ENCODE data around the gene RPS15. TPM values are rescaled to one million over a fixed set of nuclear protein-coding genes. Genes with fewer than 3 reads are reported as not detected.
A peak's percentile ranks its signal among the peaks of the same experiment; 100 is the strongest.

Gene RPS15
- total RNA-seq (1,000 to 10,000 TPM; 1,485 to 1,540 TPM), polyA plus RNA-seq (2,756 TPM)

DNA sequence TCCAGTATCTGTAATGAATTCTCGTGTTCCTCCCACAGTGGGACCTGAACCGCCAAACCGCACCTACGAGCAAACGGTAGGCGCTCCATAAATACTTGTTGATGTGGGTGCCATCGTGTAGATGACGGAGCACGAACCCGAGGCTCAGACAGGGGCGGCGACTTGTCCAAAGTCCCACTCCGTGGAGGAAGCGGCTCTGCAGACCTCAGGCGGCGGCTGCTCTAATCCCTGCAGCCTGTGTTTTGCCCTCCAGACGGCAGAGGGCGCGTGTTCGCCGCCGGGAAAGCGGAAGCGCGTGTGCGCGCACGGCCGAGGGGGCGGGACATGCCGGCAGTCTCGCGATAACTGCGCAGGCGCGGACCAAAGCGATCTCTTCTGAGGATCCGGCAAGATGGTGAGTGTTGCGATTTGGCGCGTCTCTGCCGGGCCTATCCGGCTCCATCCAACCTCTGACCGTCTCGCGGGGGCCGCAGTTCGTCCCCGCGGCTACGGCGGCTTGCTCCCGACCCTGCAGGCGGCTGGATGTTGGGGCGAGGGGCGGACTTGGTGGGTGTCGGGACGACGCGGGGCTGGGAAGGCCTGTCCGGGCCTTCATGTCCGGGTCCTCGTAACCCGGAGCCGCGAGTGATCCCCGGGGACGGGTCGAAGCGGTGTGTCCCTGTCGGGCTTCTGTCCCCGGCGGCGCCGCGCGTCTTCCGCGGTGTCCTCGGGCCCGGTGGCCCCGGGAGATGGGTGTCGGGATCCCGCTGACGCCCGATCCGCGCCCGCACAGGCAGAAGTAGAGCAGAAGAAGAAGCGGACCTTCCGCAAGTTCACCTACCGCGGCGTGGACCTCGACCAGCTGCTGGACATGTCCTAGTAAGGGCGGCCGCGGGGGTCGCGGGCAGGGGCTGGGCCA is at the start of gene RPS15:
TSS of gene RPS15 (plus strand) at position 362 of the 898 bp plus-strand sequence. CDS start at position 392, 30 bp downstream.
- ChIA-PET CTCF (interaction anchor here (0.9 to 2.0 kb wide), 2 partner anchors 29 to 55 kb away, joined by 3 to 8 read pairs; no protein-coding TSS in a partner anchor), POLR2A (interaction anchor here (0.8 to 1.0 kb wide), 3 partner anchors 16 to 35 kb away, joined by 4 to 7 read pairs (median 4); no protein-coding TSS in a partner anchor)
- H3K36me3 ChIP-seq (ENCODE audit: insufficient read depth, low read length): peaks cover 22% of the 10 kb centered on the region
- Mint-ChIP-seq H3K27me3 (no peaks in the 10 kb centered on the region), H3K27ac (peak within 1 kb of the TSS; percentile 96 to 100 (median 98)), H3K4me3 (peak within 1 kb of the TSS; percentile 96 to 100 (median 97)), H3K36me3 (peaks cover 3 to 61% (median 6%) of the 10 kb centered on the region in 3 donors), H3K9me3 (no peaks in the 10 kb centered on the region), H3K4me1 (peaks cover 23 to 35% (median 30%) of the 10 kb centered on the region in 3 donors)
- peak; percentile 94 to 98 (median 95) for DNase-seq
- no peaks in the 10 kb centered on the region for H3K27me3 ChIP-seq (ENCODE audit: insufficient read depth, low read length, poor library complexity, severe bottlenecking)
- no peaks in the 10 kb centered on the region for H3K9me3 ChIP-seq (ENCODE audit: low read length)
- H3K4me1 ChIP-seq (ENCODE audit: insufficient read depth, low read length): peaks cover 27% of the 10 kb centered on the region
- peak within 1 kb of the TSS; percentile 91 for H3K27ac ChIP-seq (ENCODE audit: low read depth, low read length)
- peak within 1 kb of the TSS; percentile 89 for H3K4me3 ChIP-seq (ENCODE audit: low read length)

DNA sequence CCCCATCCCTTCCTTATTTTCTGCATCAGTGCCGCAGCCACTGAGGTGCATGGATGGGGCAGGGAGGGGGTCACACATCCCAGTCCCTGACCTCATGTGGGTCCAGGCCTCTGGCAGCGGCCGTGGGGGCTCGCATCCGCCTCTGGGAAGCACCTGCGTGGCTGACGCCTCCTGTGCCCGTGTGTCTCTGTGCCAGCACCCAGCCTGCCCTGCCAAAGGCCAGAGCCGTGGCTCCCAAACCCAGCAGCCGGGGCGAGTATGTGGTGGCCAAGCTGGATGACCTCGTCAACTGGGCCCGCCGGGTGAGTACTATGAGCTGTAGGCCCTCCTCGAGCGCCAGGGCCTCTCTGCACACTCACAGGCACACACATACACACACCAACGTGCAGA is 49.6 kb upstream of the RPS15 start:
- peak overlapping the region in 1 of 8 donors; percentile 68 for H3K27ac Mint-ChIP-seq
- no peaks in the 10 kb centered on the region for H3K27me3 ChIP-seq (ENCODE audit: insufficient read depth, low read length, poor library complexity, severe bottlenecking)
- H3K9me3 Mint-ChIP-seq: peaks cover 0 to 2% (median 0%) of the 10 kb centered on the region in 5 donors
- no peaks in the 10 kb centered on the region for H3K9me3 ChIP-seq (ENCODE audit: low read length)
- POLR2A ChIA-PET: no interaction called here
- no peak overlapping the region for H3K4me3 ChIP-seq (ENCODE audit: low read length)
- H3K4me1 Mint-ChIP-seq: peaks cover 6 to 20% (median 9%) of the 10 kb centered on the region in 3 donors
- no peak overlapping the region for H3K27ac ChIP-seq (ENCODE audit: low read depth, low read length)
- peaks cover 0 to 57% (median 3%) of the 10 kb centered on the region in 3 donors for H3K36me3 Mint-ChIP-seq
- CTCF ChIA-PET: no interaction called here
- DNase-seq: no peak
- peak overlapping the region in 1 of 7 donors; percentile 50 for H3K4me3 Mint-ChIP-seq
- peaks cover 10% of the 10 kb centered on the region for H3K36me3 ChIP-seq (ENCODE audit: insufficient read depth, low read length)
- H3K4me1 ChIP-seq (ENCODE audit: insufficient read depth, low read length): peaks cover 7% of the 10 kb centered on the region
- peaks cover 0 to under 1% of the 10 kb centered on the region in 2 donors for H3K27me3 Mint-ChIP-seq

DNA sequence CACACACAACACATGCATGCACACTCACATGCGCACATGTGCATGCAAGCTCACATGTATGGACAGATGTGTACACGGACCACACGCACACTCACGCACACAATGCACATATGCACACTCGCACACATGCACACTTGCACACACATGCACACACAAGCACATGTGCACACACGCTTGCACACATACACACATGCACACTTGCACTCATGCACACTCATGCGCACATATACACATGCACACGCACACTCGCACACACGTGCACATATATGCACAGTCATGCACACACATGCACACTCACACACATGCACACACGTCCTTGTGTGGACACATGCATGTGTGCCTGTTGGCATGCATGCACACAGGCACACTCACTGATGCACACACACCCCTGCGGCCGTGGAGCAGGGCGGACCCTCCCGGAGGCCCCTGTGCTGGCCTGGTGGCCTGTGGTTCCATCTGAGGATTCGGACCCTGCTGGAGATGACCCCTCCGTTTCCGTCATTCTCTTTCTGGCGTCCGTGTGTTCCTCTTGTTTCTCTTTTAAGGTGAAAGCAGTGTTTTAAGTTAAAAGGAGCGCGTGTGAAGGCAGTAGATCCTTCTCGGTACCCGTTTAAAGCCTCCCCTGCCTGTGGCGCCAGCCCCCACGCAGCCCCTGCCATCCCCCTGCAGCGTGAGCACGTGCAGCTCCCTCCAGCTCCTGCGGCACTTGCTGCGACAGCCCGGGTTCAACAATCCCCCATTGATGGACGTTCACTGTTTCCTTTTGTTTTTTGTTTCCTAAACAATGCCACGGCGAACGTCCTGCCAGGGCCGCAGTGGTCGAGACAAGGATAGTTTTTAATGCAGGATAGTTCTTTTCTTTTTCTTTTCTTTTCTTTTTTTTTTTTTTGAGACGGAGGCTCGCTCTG is 48.9 kb upstream of the RPS15 start:
- Histone ChIP-seq H3K36me3 (ENCODE audit: insufficient read depth, low read length) (peaks cover 10% of the 10 kb centered on the region), H3K4me1 (ENCODE audit: insufficient read depth, low read length) (peaks cover 7% of the 10 kb centered on the region), H3K4me3 (ENCODE audit: low read length) (no peak overlapping the region), H3K27me3 (ENCODE audit: insufficient read depth, low read length, poor library complexity, severe bottlenecking) (no peaks in the 10 kb centered on the region), H3K27ac (ENCODE audit: low read depth, low read length) (no peak overlapping the region), H3K9me3 (ENCODE audit: low read length) (no peaks in the 10 kb centered on the region)
- no peak for DNase-seq
- Mint-ChIP-seq H3K9me3 (peaks cover 0 to 2% (median 0%) of the 10 kb centered on the region in 5 donors), H3K27ac (peak overlapping the region in 1 of 8 donors; percentile 68), H3K4me1 (peaks cover 5 to 18% (median 7%) of the 10 kb centered on the region in 3 donors), H3K36me3 (peaks cover 0 to 59% (median 3%) of the 10 kb centered on the region in 3 donors), H3K27me3 (no peaks in the 10 kb centered on the region), H3K4me3 (peak overlapping the region in 1 of 7 donors; percentile 50)
- CTCF ChIA-PET: no interaction called here
- POLR2A ChIA-PET: interaction anchor here (0.7 kb wide), 1 partner anchor 497 kb away, joined by 3 read pairs; no protein-coding TSS in a partner anchor

DNA sequence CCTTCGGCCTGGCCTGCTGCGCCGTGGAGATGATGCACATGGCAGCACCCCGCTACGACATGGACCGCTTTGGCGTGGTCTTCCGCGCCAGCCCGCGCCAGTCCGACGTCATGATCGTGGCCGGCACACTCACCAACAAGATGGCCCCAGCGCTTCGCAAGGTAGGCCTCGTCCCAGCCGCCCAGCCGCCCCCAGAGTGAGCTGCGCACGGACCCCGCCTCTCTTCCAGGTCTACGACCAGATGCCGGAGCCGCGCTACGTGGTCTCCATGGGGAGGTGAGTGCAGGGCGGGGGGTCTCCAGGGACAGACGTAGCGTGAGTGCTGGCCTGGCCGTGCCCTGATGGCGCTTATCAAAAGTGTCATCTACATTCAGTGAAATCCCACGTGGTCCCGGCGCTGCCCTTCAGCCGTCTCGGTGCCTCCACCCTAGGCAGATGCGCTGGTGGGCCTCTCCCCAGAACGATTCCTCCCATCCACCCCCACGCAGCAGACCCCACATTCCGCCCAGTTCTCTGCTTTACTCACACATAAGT is 47.2 kb upstream of the RPS15 start:
- CTCF ChIA-PET: no interaction called here
- no peaks in the 10 kb centered on the region for H3K9me3 ChIP-seq (ENCODE audit: low read length)
- H3K27me3 ChIP-seq (ENCODE audit: insufficient read depth, low read length, poor library complexity, severe bottlenecking): no peaks in the 10 kb centered on the region
- Mint-ChIP-seq H3K4me1 (peaks cover 0 to 11% (median 0%) of the 10 kb centered on the region in 3 donors), H3K27me3 (no peaks in the 10 kb centered on the region), H3K27ac (no peak overlapping the region), H3K36me3 (peaks cover 0 to 56% (median 3%) of the 10 kb centered on the region in 3 donors), H3K4me3 (peak overlapping the region in 1 of 7 donors; percentile 37), H3K9me3 (no peaks in the 10 kb centered on the region)
- POLR2A ChIA-PET: interaction anchor here (0.7 kb wide), 1 partner anchor 11 kb away, joined by 4 read pairs; no protein-coding TSS in a partner anchor
- H3K4me3 ChIP-seq (ENCODE audit: low read length): no peak overlapping the region
- H3K4me1 ChIP-seq (ENCODE audit: insufficient read depth, low read length): no peaks in the 10 kb centered on the region
- H3K27ac ChIP-seq (ENCODE audit: low read depth, low read length): no peak overlapping the region
- H3K36me3 ChIP-seq (ENCODE audit: insufficient read depth, low read length): peaks cover 10% of the 10 kb centered on the region
- no peak for DNase-seq

DNA sequence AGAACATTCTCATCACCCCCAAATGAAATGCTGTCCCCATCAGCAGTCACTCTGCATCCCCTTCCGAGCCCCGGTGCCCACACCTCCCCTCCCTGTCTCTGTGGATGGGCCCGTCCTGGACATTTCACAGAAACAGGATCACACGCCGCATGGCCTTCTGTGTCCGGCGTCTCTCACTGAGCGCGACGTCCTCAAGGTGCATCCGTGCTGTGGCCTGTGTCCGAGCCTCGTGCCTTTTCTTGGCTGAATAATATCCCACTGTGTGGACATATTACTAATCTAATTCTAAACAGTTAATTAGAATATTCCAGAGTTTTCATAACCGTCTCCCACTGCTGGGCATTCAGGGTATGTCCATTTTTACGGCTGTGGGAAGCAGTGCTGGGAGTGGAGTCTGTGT is 45.8 kb upstream of the RPS15 start:
- H3K9me3 ChIP-seq (ENCODE audit: low read length): no peaks in the 10 kb centered on the region
- DNase-seq: no peak
- H3K27me3 Mint-ChIP-seq: no peaks in the 10 kb centered on the region
- H3K9me3 Mint-ChIP-seq: no peaks in the 10 kb centered on the region
- peak overlapping the region in 3 of 8 donors; percentile 26 to 43 (median 41) for H3K27ac Mint-ChIP-seq
- H3K4me3 ChIP-seq (ENCODE audit: low read length): no peak overlapping the region
- no peak overlapping the region for H3K27ac ChIP-seq (ENCODE audit: low read depth, low read length)
- H3K27me3 ChIP-seq (ENCODE audit: insufficient read depth, low read length, poor library complexity, severe bottlenecking): no peaks in the 10 kb centered on the region
- ChIA-PET POLR2A (no interaction called here), CTCF (no interaction called here)
- peaks cover 0 to 49% (median 3%) of the 10 kb centered on the region in 3 donors for H3K36me3 Mint-ChIP-seq
- H3K4me3 Mint-ChIP-seq: no peak overlapping the region
- H3K36me3 ChIP-seq (ENCODE audit: insufficient read depth, low read length): peaks cover 10% of the 10 kb centered on the region
- H3K4me1 ChIP-seq (ENCODE audit: insufficient read depth, low read length): peaks cover 4% of the 10 kb centered on the region
- peaks cover 0 to 8% (median 0%) of the 10 kb centered on the region in 3 donors for H3K4me1 Mint-ChIP-seq

DNA sequence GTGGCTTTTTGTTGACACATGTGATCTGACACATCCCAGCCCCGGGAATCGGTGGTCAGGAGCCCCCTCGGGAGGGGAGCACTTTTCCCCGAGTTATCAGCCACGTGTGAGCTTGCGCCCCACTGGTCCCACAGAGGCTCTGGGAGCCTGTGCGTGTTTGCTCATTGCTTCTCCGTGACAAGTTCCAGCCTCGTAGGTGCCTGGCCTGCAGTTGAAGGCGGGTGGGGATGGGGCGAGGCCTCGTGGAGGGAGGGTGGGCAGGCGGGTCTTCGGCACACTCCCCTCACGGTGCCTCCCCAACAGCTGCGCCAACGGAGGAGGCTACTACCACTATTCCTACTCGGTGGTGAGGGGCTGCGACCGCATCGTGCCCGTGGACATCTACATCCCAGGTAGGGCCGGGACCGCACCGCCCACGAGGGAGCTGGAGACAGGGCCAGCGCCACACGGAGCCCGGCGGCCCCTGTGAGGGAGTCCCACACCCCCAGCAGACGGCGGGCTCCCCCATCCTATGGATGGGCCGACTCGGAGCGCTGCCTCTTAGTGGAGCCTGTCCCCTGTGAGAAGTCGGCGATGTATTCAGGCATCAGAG is 45.2 kb upstream of the RPS15 start:
- peaks cover 0 to 11% (median 0%) of the 10 kb centered on the region in 3 donors for H3K4me1 Mint-ChIP-seq
- Histone ChIP-seq H3K36me3 (ENCODE audit: insufficient read depth, low read length) (peaks cover 10% of the 10 kb centered on the region), H3K27me3 (ENCODE audit: insufficient read depth, low read length, poor library complexity, severe bottlenecking) (no peaks in the 10 kb centered on the region), H3K27ac (ENCODE audit: low read depth, low read length) (no peak overlapping the region), H3K9me3 (ENCODE audit: low read length) (no peaks in the 10 kb centered on the region), H3K4me1 (ENCODE audit: insufficient read depth, low read length) (peaks cover 4% of the 10 kb centered on the region), H3K4me3 (ENCODE audit: low read length) (no peak overlapping the region)
- H3K4me3 Mint-ChIP-seq: peak overlapping the region in 1 of 7 donors; percentile 37
- no peaks in the 10 kb centered on the region for H3K27me3 Mint-ChIP-seq
- ChIA-PET POLR2A (no interaction called here), CTCF (no interaction called here)
- no peak overlapping the region for H3K27ac Mint-ChIP-seq
- no peak for DNase-seq
- H3K36me3 Mint-ChIP-seq: peaks cover 0 to 47% (median 3%) of the 10 kb centered on the region in 3 donors
- no peaks in the 10 kb centered on the region for H3K9me3 Mint-ChIP-seq

DNA sequence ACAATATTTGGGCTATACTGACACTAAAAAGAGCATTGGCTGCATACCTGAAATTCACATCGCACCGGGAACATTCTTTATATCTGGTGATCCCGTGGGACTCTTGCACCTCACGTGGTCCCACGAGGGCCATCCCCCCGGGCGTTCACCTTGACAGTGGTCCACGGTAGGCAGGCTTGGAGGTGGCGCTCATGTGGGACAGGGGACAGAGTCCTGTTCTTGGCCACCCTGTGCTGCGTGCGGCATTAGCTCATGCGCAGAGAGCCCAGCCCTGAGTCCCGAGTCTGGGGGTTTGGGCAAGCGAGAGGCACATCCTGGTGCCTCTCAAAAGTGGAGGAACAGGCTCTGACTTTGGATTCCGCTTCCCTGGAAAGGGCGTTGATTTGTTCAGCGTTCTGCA is 44.4 kb upstream of the RPS15 start:
- H3K36me3 ChIP-seq (ENCODE audit: insufficient read depth, low read length): peaks cover 8% of the 10 kb centered on the region

More for the DNA sequence above, 44.4 kb upstream of the RPS15 start:
- Mint-ChIP-seq H3K27me3 (no peaks in the 10 kb centered on the region), H3K4me3 (no peak overlapping the region), H3K4me1 (peaks cover 0 to 11% (median 0%) of the 10 kb centered on the region in 3 donors), H3K27ac (no peak overlapping the region), H3K36me3 (peaks cover 0 to 40% (median 3%) of the 10 kb centered on the region in 3 donors), H3K9me3 (no peaks in the 10 kb centered on the region)
- no peak overlapping the region for H3K4me3 ChIP-seq (ENCODE audit: low read length)
- no peaks in the 10 kb centered on the region for H3K27me3 ChIP-seq (ENCODE audit: insufficient read depth, low read length, poor library complexity, severe bottlenecking)
- no peak overlapping the region for H3K27ac ChIP-seq (ENCODE audit: low read depth, low read length)
- ChIA-PET POLR2A (no interaction called here), CTCF (no interaction called here)
- DNase-seq: no peak
- peaks cover 4% of the 10 kb centered on the region for H3K4me1 ChIP-seq (ENCODE audit: insufficient read depth, low read length)
- H3K9me3 ChIP-seq (ENCODE audit: low read length): no peaks in the 10 kb centered on the region
